ENCODE results near the gene KDM4C.

DNA sequence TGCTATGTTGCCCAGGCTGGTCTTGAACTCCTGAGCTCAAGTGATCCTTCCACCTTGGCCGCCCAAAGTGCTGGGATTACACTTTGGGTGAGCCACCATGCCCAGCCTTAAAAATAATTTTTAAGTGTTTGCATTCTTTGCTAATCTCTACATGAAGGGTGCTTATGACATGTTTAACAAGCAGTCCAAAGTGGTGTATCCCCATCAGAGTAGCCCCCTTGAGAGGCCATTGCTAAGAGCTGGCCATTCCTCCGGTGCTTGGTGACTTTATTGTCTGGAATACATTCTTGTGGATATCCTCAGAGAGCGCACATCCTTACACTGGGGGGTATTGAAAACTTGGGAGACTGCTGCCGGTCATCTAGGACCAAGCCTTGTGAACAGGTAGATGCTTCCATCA, 395.4 kb downstream of the KDM4C start:
- TF ChIP-seq, protein P1, sequence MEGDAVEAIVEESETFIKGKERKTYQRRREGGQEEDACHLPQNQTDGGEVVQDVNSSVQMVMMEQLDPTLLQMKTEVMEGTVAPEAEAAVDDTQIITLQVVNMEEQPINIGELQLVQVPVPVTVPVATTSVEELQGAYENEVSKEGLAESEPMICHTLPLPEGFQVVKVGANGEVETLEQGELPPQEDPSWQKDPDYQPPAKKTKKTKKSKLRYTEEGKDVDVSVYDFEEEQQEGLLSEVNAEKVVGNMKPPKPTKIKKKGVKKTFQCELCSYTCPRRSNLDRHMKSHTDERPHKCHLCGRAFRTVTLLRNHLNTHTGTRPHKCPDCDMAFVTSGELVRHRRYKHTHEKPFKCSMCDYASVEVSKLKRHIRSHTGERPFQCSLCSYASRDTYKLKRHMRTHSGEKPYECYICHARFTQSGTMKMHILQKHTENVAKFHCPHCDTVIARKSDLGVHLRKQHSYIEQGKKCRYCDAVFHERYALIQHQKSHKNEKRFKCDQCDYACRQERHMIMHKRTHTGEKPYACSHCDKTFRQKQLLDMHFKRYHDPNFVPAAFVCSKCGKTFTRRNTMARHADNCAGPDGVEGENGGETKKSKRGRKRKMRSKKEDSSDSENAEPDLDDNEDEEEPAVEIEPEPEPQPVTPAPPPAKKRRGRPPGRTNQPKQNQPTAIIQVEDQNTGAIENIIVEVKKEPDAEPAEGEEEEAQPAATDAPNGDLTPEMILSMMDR (IDR thresholded peaks at IDR 0.05), result no peak
- no peak for TF ChIP-seq EZH2 (IDR thresholded peaks at IDR 0.05)

Data from neural progenitor cell (in vitro differentiated cells).